ENCODE results near the gene TRAPPC6A.

- TF ChIP-seq POLR2A (IDR thresholded peaks at IDR 0.05) (no peak), CTCF (IDR thresholded peaks at IDR 0.05) (no peak)
Measured at GRCh38 chr19:45128806-45129205, 49.2 kb downstream of the TRAPPC6A start.
